NCI-H2196 (cell line): ENCODE results near the gene MED1.
"Not testable (repeated sequence)": the region's sequence is repeated elsewhere in the genome, so short reads cannot be mapped to it uniquely, and the experiment has no call there.

Experiments
- DNase-seq: peaks from one replicate; lab custom pipeline; 2025; ENCODE audit not compliant: unreplicated experiment; lab: John Stamatoyannopoulos, UW

Gene MED1

DNA sequence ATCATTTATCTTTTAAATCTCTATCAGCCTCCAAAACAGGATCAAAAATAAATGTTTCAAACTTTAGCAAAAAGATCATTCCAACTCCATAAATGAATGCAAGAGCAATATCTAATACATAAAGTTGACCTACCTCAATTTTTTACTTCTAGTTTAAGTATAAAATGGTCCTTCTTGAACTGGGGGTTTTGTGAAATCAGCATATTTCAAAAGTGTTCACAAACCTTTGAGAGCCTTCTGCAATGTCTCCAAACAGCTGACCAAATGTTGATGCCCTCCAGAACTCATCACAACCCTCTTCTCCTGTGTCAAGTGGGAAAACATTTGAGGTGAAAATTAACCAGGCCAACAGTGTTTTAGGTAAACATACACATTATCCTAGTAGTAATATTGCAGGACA is 7.7 kb downstream of the MED1 start:
- no peak for DNase-seq

DNA sequence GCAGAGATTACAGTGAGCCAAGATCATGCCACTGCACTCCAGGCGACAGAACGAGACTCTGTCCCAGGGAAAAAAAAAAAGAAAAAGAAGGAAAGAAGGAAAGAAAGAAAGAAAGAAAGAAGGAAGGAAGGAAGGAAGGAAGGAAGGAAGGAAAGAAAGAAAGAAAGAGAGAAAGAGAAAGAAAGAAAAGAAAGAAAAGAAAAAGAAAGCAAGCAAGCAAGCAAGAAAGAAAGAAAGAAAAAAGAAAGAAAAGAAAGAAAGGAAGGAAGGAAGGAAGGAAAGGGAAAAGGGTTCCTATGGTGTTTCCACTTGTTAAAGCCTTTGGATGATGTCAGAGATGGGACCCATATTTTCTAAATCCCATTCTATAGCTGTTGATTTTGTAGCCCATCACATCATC is 11.2 kb downstream of the MED1 start:
- DNase-seq, result not testable (repeated sequence)

DNA sequence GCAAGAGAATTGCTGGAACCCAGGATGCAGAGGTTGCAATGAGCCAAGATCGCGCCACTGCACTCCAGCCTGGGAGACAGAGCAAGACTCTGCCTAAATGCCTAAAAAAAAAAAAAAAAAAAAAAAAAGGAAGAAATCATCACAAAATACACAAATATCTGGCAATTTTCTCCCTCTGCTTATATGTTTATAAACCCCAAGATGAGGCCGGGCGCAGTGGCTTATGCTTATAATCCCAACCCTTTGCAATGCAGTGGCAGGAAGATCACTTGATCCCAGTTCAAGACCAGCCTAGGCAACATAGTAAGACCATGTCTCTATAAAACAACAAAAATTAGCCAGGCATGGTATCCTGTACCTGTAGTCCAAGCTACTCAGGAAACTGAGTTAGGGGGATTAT is 21.5 kb downstream of the MED1 start:
- DNase-seq, result no peak

DNA sequence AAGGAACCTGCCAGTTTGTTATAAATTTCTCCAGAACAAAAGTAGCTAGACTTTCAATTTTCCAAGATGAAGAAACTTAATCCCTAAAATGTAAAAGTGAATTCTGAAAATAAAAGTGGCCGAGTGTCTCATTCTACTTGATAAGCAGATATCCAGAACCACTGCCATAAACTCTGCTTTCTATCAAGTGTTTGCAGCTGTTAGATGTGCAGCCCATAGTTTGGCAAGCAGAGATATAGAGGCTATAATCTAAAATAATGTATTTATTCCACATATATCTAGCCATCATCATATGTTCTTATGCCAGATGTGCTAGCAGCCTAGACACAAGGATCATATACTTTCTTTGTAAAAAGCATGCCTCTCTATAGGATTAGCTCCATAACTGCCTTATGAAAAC is 34.9 kb downstream of the MED1 start:
- DNase-seq, result no peak

DNA sequence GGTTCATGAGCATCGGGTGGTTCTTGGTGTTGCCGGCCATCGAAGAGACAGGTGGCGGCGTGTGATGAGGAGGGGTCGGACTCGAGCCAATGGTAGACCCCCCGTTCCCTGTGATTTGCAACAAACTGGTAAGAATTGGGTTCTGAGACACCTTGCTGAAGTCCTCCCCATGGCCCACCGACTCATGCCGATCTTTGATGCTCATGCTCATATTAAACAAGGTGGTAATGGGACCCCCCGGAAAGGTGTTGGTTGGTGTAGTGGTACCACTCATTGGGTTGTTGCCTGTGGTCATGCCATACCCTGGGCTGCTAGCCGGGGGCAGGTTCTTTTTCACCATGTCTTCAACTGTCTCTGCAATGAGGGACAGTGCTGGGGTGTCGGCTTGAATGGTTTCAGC is 40.8 kb downstream of the MED1 start:
- DNase-seq, result no peak

GRCh38 chr17:39408360-39408759 is 42.7 kb downstream of the MED1 start:
- DNase-seq, result no peak

- no peak for DNase-seq
Measured at GRCh38 chr17:39406951-39407350, 44.1 kb downstream of the MED1 start.

DNA sequence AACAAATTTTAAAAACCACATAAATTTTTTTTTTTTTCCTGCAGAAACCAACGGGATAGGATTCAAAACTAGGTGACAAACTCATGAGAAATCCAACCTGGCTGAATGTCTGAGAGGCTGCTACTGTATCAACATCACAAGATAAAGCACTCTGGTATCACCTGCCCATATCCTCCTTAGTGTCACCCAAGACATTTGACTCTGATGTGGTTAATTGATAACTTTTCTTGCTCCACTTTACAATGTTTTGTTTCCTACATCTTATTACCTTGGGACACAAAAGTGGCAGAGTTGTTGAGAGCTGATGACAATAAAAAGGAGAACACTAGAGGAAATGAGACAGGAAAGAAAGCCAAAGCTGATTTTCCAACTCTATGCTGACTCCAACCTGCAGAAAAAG is 45.6 kb downstream of the MED1 start:
- DNase-seq, result no peak

- DNase-seq, result no peak
Measured at GRCh38 chr17:39404542-39405378, 46.3 kb downstream of the MED1 start.

- no peak for DNase-seq
Measured at GRCh38 chr17:39402890-39403605, 48.0 kb downstream of the MED1 start.

GRCh38 chr17:39402244-39402889 is 48.7 kb downstream of the MED1 start:
- DNase-seq, result peak; percentile 84

- DNase-seq, result peak; percentile 76
Measured at GRCh38 chr17:39401412-39402243, 49.4 kb downstream of the MED1 start, which contains the start of gene FBXL20. Gene FBXL20 (minus strand): TSS chr17:39401626. CDS start chr17:39401402, 224 bp downstream.

DNA sequence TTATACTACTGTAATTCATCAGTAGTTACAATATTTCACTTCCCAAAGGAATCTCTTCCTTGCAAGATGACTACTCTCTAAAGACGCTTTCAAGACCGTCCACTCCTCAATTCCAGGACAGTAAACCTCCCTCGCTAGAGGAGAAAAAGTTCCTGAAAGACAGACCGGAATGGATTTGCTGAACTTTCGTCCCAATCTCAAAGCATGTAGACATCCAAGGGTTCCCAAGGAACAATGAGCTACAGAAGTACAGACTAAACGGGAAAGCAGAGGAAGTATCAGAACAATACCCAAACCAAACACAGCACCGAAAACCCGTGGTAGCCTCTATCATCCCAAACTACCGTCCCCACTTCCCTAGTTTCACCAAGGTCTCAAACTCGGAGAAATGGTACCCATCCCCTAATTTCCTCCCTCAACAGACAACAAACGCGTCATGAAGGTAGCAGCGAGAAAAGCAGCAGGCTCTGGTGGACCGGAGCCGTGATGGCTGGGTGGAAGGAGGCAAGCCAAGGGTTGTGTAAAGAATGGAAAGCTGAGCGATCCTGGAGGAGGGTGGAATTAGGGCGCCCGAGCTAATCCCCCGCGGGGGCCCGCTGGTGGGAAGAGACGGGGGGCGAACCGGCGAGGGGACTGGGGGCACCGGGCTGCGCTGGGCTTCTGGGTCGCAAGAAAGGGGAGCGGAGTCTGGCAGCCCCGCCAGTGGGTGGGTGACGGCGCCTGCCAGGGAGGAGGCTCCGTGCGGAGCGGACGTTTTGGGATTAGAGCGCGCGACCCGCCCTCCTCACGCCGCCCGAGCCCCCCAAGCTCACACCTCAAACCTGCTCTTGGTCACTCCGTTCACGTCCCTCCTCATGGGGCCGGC is 50.3 kb downstream of the MED1 start:
- DNase-seq, result no peak

DNA sequence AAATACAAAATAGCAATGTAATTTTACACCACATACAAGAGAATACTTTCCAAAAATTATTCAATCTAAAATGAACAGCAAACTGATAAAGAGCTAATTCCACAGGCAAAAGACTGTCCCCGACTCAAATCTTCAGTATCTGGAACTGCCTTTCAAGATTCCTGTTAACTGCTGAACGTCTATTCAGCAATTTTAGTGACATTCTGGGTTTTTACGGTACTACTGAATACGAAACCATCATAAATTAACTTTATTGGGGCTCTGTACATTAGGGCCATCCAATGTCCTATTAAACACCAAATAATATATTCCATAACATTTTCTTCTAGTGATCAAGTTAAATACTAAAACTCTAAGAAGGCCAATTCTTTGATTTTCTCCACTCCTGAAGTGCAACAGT is 51.3 kb downstream of the MED1 start:
- no peak for DNase-seq

DNA sequence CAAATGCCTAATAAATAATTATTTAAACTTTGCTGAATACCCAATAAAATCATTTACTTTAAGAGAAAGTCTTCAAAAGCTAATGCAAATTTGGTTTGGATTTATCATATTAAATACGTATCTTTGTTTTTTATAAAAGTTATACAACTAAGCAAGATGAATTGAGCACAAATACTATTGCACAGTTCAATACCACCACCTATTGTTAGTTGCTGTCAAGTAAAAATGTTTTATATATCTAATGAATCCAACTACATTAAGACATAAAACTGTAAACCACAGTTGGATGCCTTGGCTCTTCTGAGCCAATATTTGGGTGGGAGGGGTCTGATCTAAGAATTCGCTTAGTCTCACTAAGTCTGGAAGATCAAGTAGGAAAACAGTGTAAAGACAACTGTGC is 57.3 kb downstream of the MED1 start:
- DNase-seq, result no peak

DNA sequence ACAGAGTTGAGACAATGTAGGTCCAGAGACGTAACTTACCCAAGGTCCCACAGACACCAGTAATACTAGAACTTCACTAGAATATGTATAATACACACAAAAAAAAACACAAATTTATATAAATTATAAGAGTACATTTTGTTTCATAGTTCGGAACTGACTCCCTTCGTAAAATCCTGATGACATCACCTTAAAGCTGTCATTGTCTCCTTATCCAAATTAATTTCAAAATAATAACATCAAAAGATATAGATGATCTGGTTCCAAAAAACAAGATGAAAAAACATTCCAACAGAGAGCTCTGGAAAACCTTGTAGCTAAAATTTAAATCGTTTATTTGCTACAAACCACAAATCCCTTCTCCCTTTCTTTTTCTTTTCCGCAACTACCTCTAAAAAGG is 59.6 kb downstream of the MED1 start:
- DNase-seq, result no peak

GRCh38 chr17:39385040-39385439 is 66.0 kb downstream of the MED1 start:
- DNase-seq, result no peak

DNA sequence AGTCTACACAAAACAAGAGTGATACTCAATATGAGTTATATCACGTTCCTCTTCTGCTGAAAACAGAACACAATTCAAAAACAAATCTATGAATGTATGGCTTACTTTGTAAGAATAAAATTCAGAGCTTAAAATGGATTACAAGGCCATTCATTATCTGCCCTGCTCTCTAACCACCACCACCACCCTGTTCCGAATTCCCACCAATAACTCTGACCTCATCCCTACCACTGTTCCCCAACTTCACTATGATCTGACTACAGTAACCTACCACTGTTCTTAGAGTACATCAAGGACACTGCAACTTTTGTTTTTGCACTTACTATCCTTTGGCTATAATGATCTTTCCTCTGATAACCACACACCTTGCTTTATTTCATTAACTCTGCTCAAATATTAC is 70.9 kb downstream of the MED1 start:
- no peak for DNase-seq

GRCh38 chr17:39376434-39376833 is 74.6 kb downstream of the MED1 start:
- no peak for DNase-seq

DNA sequence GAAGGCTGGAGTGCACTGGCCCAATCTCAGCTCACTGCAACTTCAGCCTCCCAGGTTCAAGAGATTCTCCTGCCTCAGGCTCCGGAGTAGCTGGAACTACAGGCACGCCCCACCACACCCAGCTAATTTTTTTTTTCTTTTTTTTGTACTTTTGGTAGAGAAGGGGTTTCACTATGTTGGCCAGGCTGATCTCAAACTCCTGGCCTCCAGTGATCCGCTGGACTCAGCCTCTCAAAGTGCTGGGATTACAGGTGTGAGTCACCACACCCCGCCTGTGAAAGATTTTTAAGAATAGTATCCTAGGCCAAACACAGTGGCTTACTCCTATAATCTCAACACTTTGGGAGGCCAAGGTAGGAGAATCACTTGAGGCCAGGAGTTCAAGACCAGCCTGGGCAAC is 83.3 kb downstream of the MED1 start:
- DNase-seq, result not testable (repeated sequence)
